Gastroesophageal sphincter (tissue), 4 donors: ENCODE measurements around the gene TNRC6A. TPM values are rescaled to one million over a fixed set of nuclear protein-coding genes. Genes with fewer than 3 reads are reported as not detected.
"Not testable (repeated sequence)": the region's sequence is repeated elsewhere in the genome, so short reads cannot be mapped to it uniquely, and the experiment has no call there.

ENCODE experiments used
- ATAC-seq: fragments of 150-250 bp; one replicate; pipeline ENCODE4 v1.9.1; 2016; ENCODE audit warnings: mild to moderate bottlenecking, moderate library complexity
- H3K27ac ChIP-seq, 4 donors: fragments of 200-600 bp; sonication (generic) in 3 of 4; 1 replicate in 3 of 4; 2 replicates in 1 of 4; pipeline ENCODE4 v1.5.1; 2016 to 2019
- H3K27me3 ChIP-seq: fragments of 200-600 bp; sonication (generic); one replicate; pipeline ENCODE4 v1.5.1; 2019
- H3K36me3 ChIP-seq, 2 donors: fragments of 200-600 bp; sonication (generic); one replicate each; pipeline ENCODE4 v1.5.1; 2019; ENCODE audit warnings: control low read depth in 1 of 2
- H3K4me1 ChIP-seq, 3 donors: fragments of 200-600 bp; sonication (generic); 1 replicate in 2 of 3; 2 replicates in 1 of 3; pipeline ENCODE4 v1.5.1; 2016 to 2019; ENCODE audit warnings: control low read depth in 2 of 3
- H3K4me3 ChIP-seq, 2 donors: fragments of 200-600 bp; sonication (generic); one replicate each; pipeline ENCODE4 v1.5.1; 2019; ENCODE audit warnings: mild to moderate bottlenecking in 1 of 2, moderate library complexity in 1 of 2
- H3K9me3 ChIP-seq, 3 donors: fragments of 200-600 bp; sonication (generic); one replicate each; pipeline ENCODE4 v1.5.1; 2017 to 2019; ENCODE audit warnings: control low read depth in 2 of 3
- CTCF ChIP-seq, 4 experiments: fragments of 200-600 bp in 2 of 4; fragments of 450-650 bp in 2 of 4; sonication (generic) in 1 of 4; IDR thresholded peaks; one replicate each; pipeline ENCODE4 v1.5.1; 2017 to 2019; ENCODE audit warnings: antibody characterized with exemption in 4 of 4, mild to moderate bottlenecking in 2 of 4, moderate library complexity in 2 of 4
- EP300 ChIP-seq: sonication (generic); formaldehyde crosslinking; IDR thresholded peaks from one replicate; pipeline ENCODE4 v1.6.1; 2017; ENCODE audit warnings: antibody characterized with exemption, mild to moderate bottlenecking
- POLR2A ChIP-seq, 2 donors: fragments of 450-650 bp; IDR thresholded peaks; one replicate each; pipeline ENCODE4 v1.6.1; 2017; ENCODE audit warnings: antibody characterized with exemption in 2 of 2, mild to moderate bottlenecking in 2 of 2, moderate library complexity in 1 of 2
- POLR2AphosphoS5 ChIP-seq: sonication (generic); formaldehyde crosslinking; IDR thresholded peaks from one replicate; pipeline ENCODE4 v1.6.1; 2017; ENCODE audit warnings: antibody characterized with exemption
- WGBS, 2 donors: methylation state at CpG; one replicate each; pipeline ENCODE4 v1.1.5; 2018; ENCODE audit warnings: low coverage in 1 of 2; 5-methylcytosine and 5-hydroxymethylcytosine counted together
- total RNA-seq, 4 donors: library from RNA; depleted of rRNA; stranded (reverse); fragments of >200 nt; gene quantifications; one replicate each; pipeline ENCODE4 v1.1.0, GENCODE V29; 2016

Gene TNRC6A
- total RNA-seq, 4 donors from 2014 or later = 33.4 to 71.1 (median 58.6) TPM

- Histone ChIP-seq H3K27me3 (no peaks in the 10 kb centered on the region), H3K27ac (peak overlapping the region in 1 of 4 donors; percentile 3), H3K36me3 (no peaks in the 10 kb centered on the region), H3K9me3 (no peaks in the 10 kb centered on the region), H3K4me1 (peaks cover 38 to 100% (median 41%) of the 10 kb centered on the region in 3 donors), H3K4me3 (no peak overlapping the region)
- 87 to 100% methylated on average over 1 to 3 of the region's 4 CpGs for whole genome bisulfite sequencing, 2 donors
- TF ChIP-seq CTCF (IDR thresholded peaks at IDR 0.05) = no peak
- TF ChIP-seq EP300 = no peak
- no peak for TF ChIP-seq POLR2AphosphoS5
- no peak for TF ChIP-seq POLR2A (IDR thresholded peaks at IDR 0.05)
- no peak for ATAC-seq
Measured at GRCh38 chr16:24741862-24742261, 12.4 kb downstream of the TNRC6A start.

GRCh38 chr16:24742610-24743009 lies 13.2 kb downstream of the TNRC6A start:
- H3K27ac ChIP-seq, ATAC-seq, H3K4me3 ChIP-seq, H3K9me3 ChIP-seq, H3K36me3 ChIP-seq, H3K27me3 ChIP-seq: not testable (repeated sequence)
- H3K4me1 ChIP-seq = peaks cover 39 to 100% (median 45%) of the 10 kb centered on the region in 3 donors
- WGBS, 2 donors = 88 to 93% methylated on average over 5 to 8 of the region's 8 CpGs

- Histone ChIP-seq H3K27ac (no peak overlapping the region), H3K4me1 (peaks cover 43 to 100% (median 48%) of the 10 kb centered on the region in 3 donors), H3K4me3 (no peak overlapping the region), H3K9me3 (no peaks in the 10 kb centered on the region), H3K36me3 (no peaks in the 10 kb centered on the region), H3K27me3 (no peaks in the 10 kb centered on the region)
- TF ChIP-seq POLR2AphosphoS5 = no peak
- no peak for TF ChIP-seq EP300
- no peak for TF ChIP-seq POLR2A (IDR thresholded peaks at IDR 0.05)
- TF ChIP-seq CTCF (IDR thresholded peaks at IDR 0.05) = no peak
- ATAC-seq = no peak
Measured at GRCh38 chr16:24745391-24745790, 15.9 kb downstream of the TNRC6A start.

- TF ChIP-seq POLR2AphosphoS5 = no peak
- no peak for TF ChIP-seq CTCF (IDR thresholded peaks at IDR 0.05)
- TF ChIP-seq EP300 = no peak
- no peak for TF ChIP-seq POLR2A (IDR thresholded peaks at IDR 0.05)
- no peak overlapping the region for H3K27ac ChIP-seq
- H3K4me3 ChIP-seq = no peak overlapping the region
- H3K4me1 ChIP-seq = peaks cover 43 to 100% (median 47%) of the 10 kb centered on the region in 3 donors
- H3K27me3 ChIP-seq = no peaks in the 10 kb centered on the region
- no peak for ATAC-seq
- H3K9me3 ChIP-seq = no peaks in the 10 kb centered on the region
- 75 to 96% methylated on average over 2 of the region's 2 CpGs for WGBS, 2 donors
- H3K36me3 ChIP-seq = no peaks in the 10 kb centered on the region
Measured at GRCh38 chr16:24745791-24746190, 16.3 kb downstream of the TNRC6A start.

- no peak for ATAC-seq
- WGBS, 2 donors = 37 to 100% methylated on average over 1 to 2 of the region's 2 CpGs
- Histone ChIP-seq H3K27me3 (no peaks in the 10 kb centered on the region), H3K36me3 (no peaks in the 10 kb centered on the region), H3K4me3 (no peak overlapping the region), H3K4me1 (peaks cover 28 to 100% (median 51%) of the 10 kb centered on the region in 3 donors), H3K9me3 (no peaks in the 10 kb centered on the region), H3K27ac (peak overlapping the region; percentile 34 to 51 (median 43))
- TF ChIP-seq POLR2A (IDR thresholded peaks at IDR 0.05) (no peak), CTCF (IDR thresholded peaks at IDR 0.05) (no peak), POLR2AphosphoS5 (no peak), EP300 (no peak)
Measured at GRCh38 chr16:24747441-24747840, 18.0 kb downstream of the TNRC6A start.
